ENCODE results near the gene GHR. TPM values are rescaled to one million over a fixed set of nuclear protein-coding genes. Genes with fewer than 3 reads are reported as not detected.

GHR gene
- total RNA-seq, 1 experiment from 2014 or later: 1.8 TPM

- no peak overlapping the region for H3K4me3 Mint-ChIP-seq (ENCODE audit: unreplicated experiment)
- CTCF ChIA-PET: interaction anchor here (0.6 to 8.5 kb wide), 4 partner anchors 67 to 139 kb away, joined by 3 to 112 read pairs (median 32); no protein-coding TSS in a partner anchor
- TF ChIP-seq CTCF (IDR thresholded peaks at IDR 0.05; ENCODE audit: unreplicated experiment): no peak
- no peak overlapping the region for H3K27ac Mint-ChIP-seq (ENCODE audit: low read depth, unreplicated experiment)
- DNase-seq (ENCODE audit: unreplicated experiment): no peak
- no peaks in the 10 kb centered on the region for H3K36me3 Mint-ChIP-seq (ENCODE audit: insufficient read depth, unreplicated experiment)
- H3K4me1 Mint-ChIP-seq (ENCODE audit: insufficient read depth, unreplicated experiment): peaks cover 5% of the 10 kb centered on the region
- BruUV-seq (replicated peaks): no TSS peak
- intact Hi-C loops (cut with micrococcal nuclease): loop anchor here (10.0 kb wide), 1 partner anchor 368 kb away; no protein-coding TSS in a partner anchor
- POLR2A ChIA-PET: interaction anchor here (0.6 to 3.7 kb wide), 3 partner anchors 18 to 66 kb away, joined by 4 to 18 read pairs (median 4); no protein-coding TSS in a partner anchor
- H3K27me3 Mint-ChIP-seq (ENCODE audit: insufficient read depth, unreplicated experiment): no peaks in the 10 kb centered on the region
- no peaks in the 10 kb centered on the region for H3K9me3 Mint-ChIP-seq (ENCODE audit: unreplicated experiment)
Measured at GRCh38 chr5:42517164-42517563, 93.9 kb downstream of the GHR start.

GRCh38 chr5:42518595-42519221, 95.5 kb downstream of the GHR start:
- Mint-ChIP-seq H3K27me3 (ENCODE audit: insufficient read depth, unreplicated experiment) (no peaks in the 10 kb centered on the region), H3K4me3 (ENCODE audit: unreplicated experiment) (no peak overlapping the region), H3K27ac (ENCODE audit: low read depth, unreplicated experiment) (no peak overlapping the region), H3K36me3 (ENCODE audit: insufficient read depth, unreplicated experiment) (no peaks in the 10 kb centered on the region), H3K4me1 (ENCODE audit: insufficient read depth, unreplicated experiment) (peaks cover 5% of the 10 kb centered on the region), H3K9me3 (ENCODE audit: unreplicated experiment) (peaks cover 5% of the 10 kb centered on the region)
- no TSS peak for BruUV-seq (replicated peaks)
- no peak for DNase-seq (ENCODE audit: unreplicated experiment)
- intact Hi-C loops (cut with micrococcal nuclease): loop anchor here (10.0 kb wide), 1 partner anchor 366 kb away; no protein-coding TSS in a partner anchor
- ChIA-PET POLR2A (interaction anchor here (1.4 kb wide), 1 partner anchor 37 kb away, joined by 4 read pairs; no protein-coding TSS in a partner anchor), CTCF (interaction anchor here (0.5 to 2.1 kb wide), 4 partner anchors 21 to 371 kb away, joined by 3 to 12 read pairs (median 4); no protein-coding TSS in a partner anchor)
- no peak for TF ChIP-seq CTCF (IDR thresholded peaks at IDR 0.05; ENCODE audit: unreplicated experiment)

- Mint-ChIP-seq H3K4me3 (ENCODE audit: unreplicated experiment) (no peak overlapping the region), H3K36me3 (ENCODE audit: insufficient read depth, unreplicated experiment) (no peaks in the 10 kb centered on the region), H3K27me3 (ENCODE audit: insufficient read depth, unreplicated experiment) (no peaks in the 10 kb centered on the region), H3K27ac (ENCODE audit: low read depth, unreplicated experiment) (no peak overlapping the region), H3K9me3 (ENCODE audit: unreplicated experiment) (peaks cover 9% of the 10 kb centered on the region), H3K4me1 (ENCODE audit: insufficient read depth, unreplicated experiment) (no peaks in the 10 kb centered on the region)
- intact Hi-C loops (cut with micrococcal nuclease): no loop called here
- no peak for TF ChIP-seq CTCF (IDR thresholded peaks at IDR 0.05; ENCODE audit: unreplicated experiment)
- ChIA-PET CTCF (interaction anchor here (0.6 to 0.9 kb wide), 4 partner anchors 10 to 369 kb away, joined by 3 to 5 read pairs (median 4); no protein-coding TSS in a partner anchor), POLR2A (no interaction called here)
- no peak for DNase-seq (ENCODE audit: unreplicated experiment)
- BruUV-seq (replicated peaks): no TSS peak
Measured at GRCh38 chr5:42520203-42520602, 97.0 kb downstream of the GHR start.

GRCh38 chr5:42520957-42521356, 97.7 kb downstream of the GHR start:
- DNase-seq (ENCODE audit: unreplicated experiment): no peak
- no TSS peak for BruUV-seq (replicated peaks)
- Mint-ChIP-seq H3K27me3 (ENCODE audit: insufficient read depth, unreplicated experiment) (no peaks in the 10 kb centered on the region), H3K9me3 (ENCODE audit: unreplicated experiment) (peaks cover 9% of the 10 kb centered on the region), H3K27ac (ENCODE audit: low read depth, unreplicated experiment) (no peak overlapping the region), H3K36me3 (ENCODE audit: insufficient read depth, unreplicated experiment) (no peaks in the 10 kb centered on the region), H3K4me3 (ENCODE audit: unreplicated experiment) (no peak overlapping the region), H3K4me1 (ENCODE audit: insufficient read depth, unreplicated experiment) (no peaks in the 10 kb centered on the region)
- ChIA-PET POLR2A (interaction anchor here (0.5 kb wide), 1 partner anchor 11 kb away, joined by 3 read pairs; no protein-coding TSS in a partner anchor), CTCF (interaction anchor here (0.6 kb wide), 2 partner anchors 46 to 139 kb away, joined by 3 read pairs; no protein-coding TSS in a partner anchor)
- no peak for TF ChIP-seq CTCF (IDR thresholded peaks at IDR 0.05; ENCODE audit: unreplicated experiment)
- intact Hi-C loops (cut with micrococcal nuclease): no loop called here

Data from MCF 10A (cell line).